ENCODE data around the gene EEF2K. TPM values are rescaled to one million over a fixed set of nuclear protein-coding genes. Genes with fewer than 3 reads are reported as not detected.

The EEF2K gene
- total RNA-seq, 4 donors from 2014 or later: 10.6 to 26.9 (median 16.2) TPM

GRCh38 chr16:22240023-22240710, 34.1 kb downstream of the EEF2K start:
- TF ChIP-seq POLR2A (IDR thresholded peaks at IDR 0.05) (no peak), CTCF (IDR thresholded peaks at IDR 0.05) (no peak)
- Histone ChIP-seq H3K4me3 (no peak overlapping the region), H3K36me3 (peaks cover 0 to 22% (median 7%) of the 10 kb centered on the region in 3 donors), H3K9me3 (no peaks in the 10 kb centered on the region), H3K27ac (peak overlapping the region; percentile 21 to 83 (median 70)), H3K27me3 (no peaks in the 10 kb centered on the region), H3K4me1 (peaks cover 0 to 56% (median 25%) of the 10 kb centered on the region in 3 donors)
- no peak for DNase-seq
- 56 to 58% methylated on average over 3 of the region's 3 CpGs for WGBS, 2 donors
- intact Hi-C loops (cut with DNase I): no loop called here

- Histone ChIP-seq H3K27me3 (no peaks in the 10 kb centered on the region), H3K4me3 (no peak overlapping the region), H3K27ac (no peak overlapping the region), H3K4me1 (no peaks in the 10 kb centered on the region), H3K9me3 (peaks cover 0 to 6% (median 0%) of the 10 kb centered on the region in 3 donors), H3K36me3 (peaks cover 22 to 100% (median 45%) of the 10 kb centered on the region in 3 donors)
- 80% methylated on average over 2 to 6 of the region's 6 CpGs for WGBS, 2 donors
- no peak for DNase-seq
- intact Hi-C loops (cut with DNase I): no loop called here
- TF ChIP-seq POLR2A (IDR thresholded peaks at IDR 0.05) (no peak), CTCF (IDR thresholded peaks at IDR 0.05) (no peak)
Observed at GRCh38 chr16:22250522-22250921, 44.4 kb downstream of the EEF2K start.

DNA sequence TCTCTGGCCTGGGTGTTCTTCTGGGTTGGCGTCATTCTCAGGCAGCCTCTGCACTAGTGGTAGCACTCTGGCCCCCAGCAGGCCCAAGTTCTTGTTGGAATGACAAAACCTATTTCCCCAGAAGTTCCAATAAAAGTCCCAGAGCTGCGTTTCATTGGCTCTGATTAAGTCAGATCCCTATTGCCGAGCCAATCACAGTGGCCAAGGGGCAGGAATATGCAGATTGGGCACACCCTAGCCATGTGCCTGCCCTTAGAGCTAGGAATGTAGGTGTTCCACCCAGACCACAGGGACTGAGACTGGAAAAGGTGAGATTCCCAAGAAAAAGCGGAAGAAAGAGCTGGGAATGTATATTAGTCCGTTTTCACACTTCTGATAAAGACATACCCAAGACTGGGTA, 46.2 kb downstream of the EEF2K start:
- peaks cover 29 to 100% (median 58%) of the 10 kb centered on the region in 3 donors for H3K36me3 ChIP-seq
- no peaks in the 10 kb centered on the region for H3K4me1 ChIP-seq
- WGBS, 2 donors: 71 to 84% methylated on average over 4 to 5 of the region's 5 CpGs
- TF ChIP-seq CTCF (IDR thresholded peaks at IDR 0.05): no peak
- TF ChIP-seq POLR2A (IDR thresholded peaks at IDR 0.05): no peak
- peaks cover 0 to 8% (median 0%) of the 10 kb centered on the region in 3 donors for H3K9me3 ChIP-seq
- no peaks in the 10 kb centered on the region for H3K27me3 ChIP-seq
- no peak for DNase-seq
- no peak overlapping the region for H3K4me3 ChIP-seq
- intact Hi-C loops (cut with DNase I): no loop called here
- H3K27ac ChIP-seq: no peak overlapping the region

GRCh38 chr16:22253272-22253671, 47.2 kb downstream of the EEF2K start:
- peaks cover 0 to 8% (median 0%) of the 10 kb centered on the region in 3 donors for H3K9me3 ChIP-seq
- no peaks in the 10 kb centered on the region for H3K27me3 ChIP-seq
- WGBS, 2 donors: 93 to 100% methylated on average over 4 of the region's 5 CpGs
- TF ChIP-seq POLR2A (IDR thresholded peaks at IDR 0.05): no peak
- TF ChIP-seq CTCF (IDR thresholded peaks at IDR 0.05): no peak
- intact Hi-C loops (cut with DNase I): no loop called here
- no peak overlapping the region for H3K4me3 ChIP-seq
- no peak overlapping the region for H3K27ac ChIP-seq
- no peaks in the 10 kb centered on the region for H3K4me1 ChIP-seq
- peaks cover 35 to 100% (median 68%) of the 10 kb centered on the region in 3 donors for H3K36me3 ChIP-seq
- DNase-seq: no peak

DNA sequence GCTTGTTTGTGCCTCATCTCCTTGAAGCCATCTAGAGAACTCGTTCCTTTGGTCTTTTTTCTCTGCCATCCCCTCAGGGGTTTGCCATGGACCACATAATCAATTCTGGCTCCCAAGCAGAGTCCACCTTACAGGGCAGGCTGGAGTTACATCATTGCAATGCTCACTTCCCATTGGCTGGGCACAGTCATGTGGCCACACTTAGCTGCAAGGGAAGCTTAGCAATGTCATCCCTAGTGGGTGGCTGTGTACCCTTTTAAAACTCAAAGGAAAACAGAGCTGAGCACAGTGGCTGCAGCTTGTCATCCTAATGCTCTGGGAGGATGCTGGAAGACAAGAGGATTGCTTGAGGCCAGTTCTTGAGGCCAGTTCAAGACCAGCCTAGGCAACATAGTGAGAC, 49.3 kb downstream of the EEF2K start:
- Histone ChIP-seq H3K4me1 (no peaks in the 10 kb centered on the region), H3K9me3 (peaks cover 0 to 8% (median 0%) of the 10 kb centered on the region in 3 donors), H3K4me3 (no peak overlapping the region), H3K27me3 (no peaks in the 10 kb centered on the region), H3K36me3 (peaks cover 39 to 100% (median 67%) of the 10 kb centered on the region in 3 donors), H3K27ac (no peak overlapping the region)
- 91 to 100% methylated on average over 1 of the region's 1 CpG for WGBS, 2 donors
- TF ChIP-seq CTCF (IDR thresholded peaks at IDR 0.05) (no peak), POLR2A (IDR thresholded peaks at IDR 0.05) (no peak)
- DNase-seq: no peak
- intact Hi-C loops (cut with DNase I): no loop called here
